Stomach smooth muscle (tissue), 2 donors: Measurements from ENCODE around the gene RAPGEF6.

Source experiments
- H3K27ac ChIP-seq: one replicate; pipeline ENCODE4 v1.7.0; 2013; ENCODE audit warnings: mild to moderate bottlenecking, low read length, inconsistent platforms
- H3K27me3 ChIP-seq, 2 donors: one replicate each; pipeline ENCODE4 v1.7.0; 2013; ENCODE audit warnings: low read length in 2 of 2; ENCODE audit not compliant: insufficient read depth in 2 of 2, control insufficient read depth in 1 of 2
- H3K36me3 ChIP-seq, 2 donors: one replicate each; pipeline ENCODE4 v1.7.0; 2013; ENCODE audit warnings: low read length in 2 of 2; ENCODE audit not compliant: control insufficient read depth in 2 of 2, insufficient read depth in 2 of 2
- H3K4me1 ChIP-seq: one replicate; pipeline ENCODE4 v1.7.0; 2013; ENCODE audit warnings: low read length; ENCODE audit not compliant: control insufficient read depth, insufficient read depth
- H3K4me3 ChIP-seq, 2 donors: one replicate each; pipeline ENCODE4 v1.7.0; 2013; ENCODE audit warnings: low read length in 2 of 2
- H3K9ac ChIP-seq, 2 donors: one replicate each; pipeline ENCODE4 v1.7.0; 2013; ENCODE audit warnings: low read length in 2 of 2, mild to moderate bottlenecking in 1 of 2
- H3K9me3 ChIP-seq, 2 donors: one replicate each; pipeline ENCODE4 v1.7.0; 2013; ENCODE audit warnings: low read length in 2 of 2; ENCODE audit not compliant: control insufficient read depth in 2 of 2
- donor health status: healthy.
- donor health status: Pancreatic carcinoma.

Gene RAPGEF6

GRCh38 chr5:131530706-131531331 lies 104.2 kb downstream of the RAPGEF6 start:
- Histone ChIP-seq H3K27ac (no peak overlapping the region), H3K9me3 (no peaks in the 10 kb centered on the region), H3K4me3 (no peak overlapping the region), H3K9ac (no peak overlapping the region), H3K36me3 (no peaks in the 10 kb centered on the region), H3K4me1 (no peaks in the 10 kb centered on the region), H3K27me3 (no peaks in the 10 kb centered on the region)

DNA sequence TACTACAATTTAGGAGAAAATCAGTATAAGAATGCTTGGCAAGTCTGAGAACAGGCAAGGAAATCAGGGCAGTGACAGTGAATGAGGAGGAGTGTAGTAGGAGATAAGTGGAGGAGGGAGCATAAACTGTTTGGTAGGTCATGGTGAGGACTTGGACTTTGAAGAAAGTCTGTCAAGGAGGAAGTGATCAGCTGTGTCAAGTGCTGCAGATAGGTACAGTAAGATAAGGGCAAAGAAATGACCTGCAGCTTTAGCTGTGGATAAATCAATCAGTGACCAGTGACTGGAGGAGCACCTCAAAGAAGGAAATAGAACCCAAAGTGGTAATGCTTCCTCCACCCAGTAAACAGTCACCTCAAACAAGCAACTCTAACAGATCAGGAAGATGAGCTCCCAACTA lies 106.3 kb downstream of the RAPGEF6 start:
- no peak overlapping the region for H3K9ac ChIP-seq
- H3K27me3 ChIP-seq, result no peaks in the 10 kb centered on the region
- H3K36me3 ChIP-seq, result no peaks in the 10 kb centered on the region
- no peaks in the 10 kb centered on the region for H3K4me1 ChIP-seq
- no peak overlapping the region for H3K4me3 ChIP-seq
- no peaks in the 10 kb centered on the region for H3K9me3 ChIP-seq
- H3K27ac ChIP-seq, result no peak overlapping the region

GRCh38 chr5:131525805-131526204 lies 109.2 kb downstream of the RAPGEF6 start:
- H3K9me3 ChIP-seq, result no peaks in the 10 kb centered on the region
- H3K4me3 ChIP-seq, result no peak overlapping the region
- peaks cover 2% of the 10 kb centered on the region for H3K4me1 ChIP-seq
- no peaks in the 10 kb centered on the region for H3K36me3 ChIP-seq
- no peaks in the 10 kb centered on the region for H3K27me3 ChIP-seq
- H3K9ac ChIP-seq, result no peak overlapping the region
- H3K27ac ChIP-seq, result no peak overlapping the region

DNA sequence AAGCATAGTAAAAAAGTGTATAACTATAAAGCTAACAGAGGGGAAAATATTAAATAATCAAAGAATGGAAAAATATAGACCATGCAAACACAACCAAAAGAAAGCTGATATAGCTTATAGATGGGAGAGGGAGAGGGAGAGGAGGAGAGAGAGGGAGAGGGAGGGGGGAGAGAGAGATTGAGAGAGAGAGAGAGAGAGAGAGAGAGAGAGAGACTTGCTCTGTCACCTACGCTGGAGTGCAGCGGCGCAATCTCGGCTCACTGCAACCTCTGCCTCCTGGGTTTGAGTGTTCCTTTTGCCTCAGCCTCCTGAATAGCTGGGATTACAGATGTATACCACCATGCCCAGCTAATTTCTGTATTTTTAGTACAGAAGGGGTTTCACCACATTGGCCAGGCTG lies 110.6 kb downstream of the RAPGEF6 start:
- H3K27ac ChIP-seq, result no peak overlapping the region
- H3K4me3 ChIP-seq, result no peak overlapping the region
- no peaks in the 10 kb centered on the region for H3K27me3 ChIP-seq
- peaks cover 2% of the 10 kb centered on the region for H3K4me1 ChIP-seq
- no peak overlapping the region for H3K9ac ChIP-seq
- H3K36me3 ChIP-seq, result peaks cover 0 to 2% of the 10 kb centered on the region in 2 donors
- no peaks in the 10 kb centered on the region for H3K9me3 ChIP-seq

- Histone ChIP-seq H3K9ac (no peak overlapping the region), H3K4me1 (peaks cover 2% of the 10 kb centered on the region), H3K27ac (no peak overlapping the region), H3K4me3 (no peak overlapping the region), H3K9me3 (no peaks in the 10 kb centered on the region), H3K27me3 (no peaks in the 10 kb centered on the region), H3K36me3 (peaks cover 0 to 2% of the 10 kb centered on the region in 2 donors)
Measured at GRCh38 chr5:131523500-131524185, 111.4 kb downstream of the RAPGEF6 start.

DNA sequence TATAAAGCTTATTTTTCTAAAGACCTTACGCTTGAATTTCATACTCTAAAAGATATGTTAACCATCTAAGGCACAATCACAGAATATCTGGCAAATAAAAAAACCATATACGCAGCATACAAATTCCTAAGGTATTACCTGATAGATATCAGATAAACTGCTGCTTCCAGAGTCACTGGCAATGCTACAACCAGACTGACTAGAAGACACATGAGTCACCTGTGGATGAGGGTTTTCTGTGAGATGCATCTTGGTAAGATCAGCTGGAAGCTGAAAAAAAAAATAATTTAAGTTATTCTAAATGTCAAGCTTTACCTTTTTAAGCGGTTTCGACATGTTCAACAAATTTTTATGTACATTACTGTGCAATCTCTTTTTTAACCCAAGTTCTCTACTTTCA lies 113.8 kb downstream of the RAPGEF6 start:
- Histone ChIP-seq H3K9me3 (no peaks in the 10 kb centered on the region), H3K27ac (no peak overlapping the region), H3K4me3 (no peak overlapping the region), H3K4me1 (peaks cover 2% of the 10 kb centered on the region), H3K27me3 (no peaks in the 10 kb centered on the region), H3K9ac (no peak overlapping the region), H3K36me3 (peaks cover 0 to 2% of the 10 kb centered on the region in 2 donors)

GRCh38 chr5:131515348-131515747 lies 119.7 kb downstream of the RAPGEF6 start:
- H3K9me3 ChIP-seq, result no peaks in the 10 kb centered on the region
- no peak overlapping the region for H3K4me3 ChIP-seq
- H3K4me1 ChIP-seq, result no peaks in the 10 kb centered on the region
- H3K27ac ChIP-seq, result no peak overlapping the region
- H3K9ac ChIP-seq, result no peak overlapping the region
- H3K36me3 ChIP-seq, result peaks cover 0 to 2% of the 10 kb centered on the region in 2 donors
- H3K27me3 ChIP-seq, result no peaks in the 10 kb centered on the region

GRCh38 chr5:131514316-131515283 lies 120.4 kb downstream of the RAPGEF6 start:
- no peak overlapping the region for H3K9ac ChIP-seq
- H3K36me3 ChIP-seq, result peaks cover 2 to 4% of the 10 kb centered on the region in 2 donors
- no peaks in the 10 kb centered on the region for H3K27me3 ChIP-seq
- H3K9me3 ChIP-seq, result no peaks in the 10 kb centered on the region
- no peaks in the 10 kb centered on the region for H3K4me1 ChIP-seq
- H3K4me3 ChIP-seq, result no peak overlapping the region
- no peak overlapping the region for H3K27ac ChIP-seq

- H3K9me3 ChIP-seq, result no peaks in the 10 kb centered on the region
- H3K27ac ChIP-seq, result no peak overlapping the region
- H3K4me3 ChIP-seq, result no peak overlapping the region
- H3K9ac ChIP-seq, result no peak overlapping the region
- H3K4me1 ChIP-seq, result no peaks in the 10 kb centered on the region
- H3K27me3 ChIP-seq, result no peaks in the 10 kb centered on the region
- peaks cover 0 to 6% of the 10 kb centered on the region in 2 donors for H3K36me3 ChIP-seq
Measured at GRCh38 chr5:131513780-131514179, 121.2 kb downstream of the RAPGEF6 start.

DNA sequence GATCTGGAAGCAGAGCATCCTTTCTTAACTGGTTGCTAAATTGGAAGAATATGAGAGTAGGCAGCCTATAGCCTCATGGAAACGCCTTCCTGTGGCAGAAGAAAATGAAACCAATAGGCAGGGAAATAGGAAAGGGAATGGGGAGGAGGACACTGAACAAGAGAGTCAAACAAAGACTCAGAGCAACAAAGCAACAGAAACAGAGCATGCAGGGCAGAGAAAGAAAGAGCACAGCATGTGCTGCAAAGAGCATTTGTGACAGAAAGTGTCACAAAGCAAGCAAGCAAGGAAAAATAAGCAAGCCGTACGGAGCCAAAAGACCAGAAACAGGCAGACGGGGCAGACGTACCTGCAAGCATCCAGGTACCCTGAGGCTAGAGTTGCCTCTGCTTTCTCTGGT lies 123.1 kb downstream of the RAPGEF6 start:
- H3K9ac ChIP-seq, result no peak overlapping the region
- H3K27ac ChIP-seq, result no peak overlapping the region
- H3K36me3 ChIP-seq, result peaks cover 0 to 6% of the 10 kb centered on the region in 2 donors
- no peaks in the 10 kb centered on the region for H3K9me3 ChIP-seq
- no peaks in the 10 kb centered on the region for H3K4me1 ChIP-seq
- H3K27me3 ChIP-seq, result no peaks in the 10 kb centered on the region
- no peak overlapping the region for H3K4me3 ChIP-seq
